ENCODE measurements around the gene ATP1B3.

DNA sequence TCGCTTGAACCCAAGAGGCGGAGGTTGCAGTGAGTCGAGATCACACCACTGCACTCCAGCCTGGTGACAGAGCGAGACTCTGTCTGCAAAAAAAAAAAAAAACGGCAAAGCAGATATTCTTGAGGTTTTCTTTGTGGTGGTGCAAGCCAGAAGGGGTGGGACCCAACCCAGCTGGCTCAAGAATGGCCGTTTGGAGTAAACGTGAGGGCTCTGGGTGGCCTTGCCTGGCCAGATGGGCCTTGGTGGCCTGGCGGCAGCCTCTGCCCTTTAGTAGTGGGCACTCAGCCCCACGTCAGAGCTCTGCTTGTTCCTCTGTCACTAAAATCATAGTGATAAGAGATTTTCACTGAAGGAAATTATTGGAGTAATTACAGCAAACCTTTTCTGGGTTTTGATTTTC, 50.5 kb downstream of the ATP1B3 start:
- TF ChIP-seq, protein P1, sequence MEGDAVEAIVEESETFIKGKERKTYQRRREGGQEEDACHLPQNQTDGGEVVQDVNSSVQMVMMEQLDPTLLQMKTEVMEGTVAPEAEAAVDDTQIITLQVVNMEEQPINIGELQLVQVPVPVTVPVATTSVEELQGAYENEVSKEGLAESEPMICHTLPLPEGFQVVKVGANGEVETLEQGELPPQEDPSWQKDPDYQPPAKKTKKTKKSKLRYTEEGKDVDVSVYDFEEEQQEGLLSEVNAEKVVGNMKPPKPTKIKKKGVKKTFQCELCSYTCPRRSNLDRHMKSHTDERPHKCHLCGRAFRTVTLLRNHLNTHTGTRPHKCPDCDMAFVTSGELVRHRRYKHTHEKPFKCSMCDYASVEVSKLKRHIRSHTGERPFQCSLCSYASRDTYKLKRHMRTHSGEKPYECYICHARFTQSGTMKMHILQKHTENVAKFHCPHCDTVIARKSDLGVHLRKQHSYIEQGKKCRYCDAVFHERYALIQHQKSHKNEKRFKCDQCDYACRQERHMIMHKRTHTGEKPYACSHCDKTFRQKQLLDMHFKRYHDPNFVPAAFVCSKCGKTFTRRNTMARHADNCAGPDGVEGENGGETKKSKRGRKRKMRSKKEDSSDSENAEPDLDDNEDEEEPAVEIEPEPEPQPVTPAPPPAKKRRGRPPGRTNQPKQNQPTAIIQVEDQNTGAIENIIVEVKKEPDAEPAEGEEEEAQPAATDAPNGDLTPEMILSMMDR (IDR thresholded peaks at IDR 0.05; ENCODE audit: poor library complexity, severe bottlenecking): no peak
- TF ChIP-seq SMC3 (conservative IDR thresholded peaks at IDR 0.05; ENCODE audit: poor library complexity) (no peak), RAD21 (conservative IDR thresholded peaks at IDR 0.05) (no peak), POLR2AphosphoS5 (IDR thresholded peaks at IDR 0.05) (no peak), EP300 (conservative IDR thresholded peaks at IDR 0.05; ENCODE audit: poor library complexity, severe bottlenecking) (no peak), EZH2 (IDR thresholded peaks at IDR 0.05; ENCODE audit: borderline replicate concordance, insufficient read depth, low read length, poor library complexity, severe bottlenecking) (no peak), MXI1 (conservative IDR thresholded peaks at IDR 0.05; ENCODE audit: poor library complexity, severe bottlenecking) (no peak)
- TF ChIP-seq, protein P2, sequence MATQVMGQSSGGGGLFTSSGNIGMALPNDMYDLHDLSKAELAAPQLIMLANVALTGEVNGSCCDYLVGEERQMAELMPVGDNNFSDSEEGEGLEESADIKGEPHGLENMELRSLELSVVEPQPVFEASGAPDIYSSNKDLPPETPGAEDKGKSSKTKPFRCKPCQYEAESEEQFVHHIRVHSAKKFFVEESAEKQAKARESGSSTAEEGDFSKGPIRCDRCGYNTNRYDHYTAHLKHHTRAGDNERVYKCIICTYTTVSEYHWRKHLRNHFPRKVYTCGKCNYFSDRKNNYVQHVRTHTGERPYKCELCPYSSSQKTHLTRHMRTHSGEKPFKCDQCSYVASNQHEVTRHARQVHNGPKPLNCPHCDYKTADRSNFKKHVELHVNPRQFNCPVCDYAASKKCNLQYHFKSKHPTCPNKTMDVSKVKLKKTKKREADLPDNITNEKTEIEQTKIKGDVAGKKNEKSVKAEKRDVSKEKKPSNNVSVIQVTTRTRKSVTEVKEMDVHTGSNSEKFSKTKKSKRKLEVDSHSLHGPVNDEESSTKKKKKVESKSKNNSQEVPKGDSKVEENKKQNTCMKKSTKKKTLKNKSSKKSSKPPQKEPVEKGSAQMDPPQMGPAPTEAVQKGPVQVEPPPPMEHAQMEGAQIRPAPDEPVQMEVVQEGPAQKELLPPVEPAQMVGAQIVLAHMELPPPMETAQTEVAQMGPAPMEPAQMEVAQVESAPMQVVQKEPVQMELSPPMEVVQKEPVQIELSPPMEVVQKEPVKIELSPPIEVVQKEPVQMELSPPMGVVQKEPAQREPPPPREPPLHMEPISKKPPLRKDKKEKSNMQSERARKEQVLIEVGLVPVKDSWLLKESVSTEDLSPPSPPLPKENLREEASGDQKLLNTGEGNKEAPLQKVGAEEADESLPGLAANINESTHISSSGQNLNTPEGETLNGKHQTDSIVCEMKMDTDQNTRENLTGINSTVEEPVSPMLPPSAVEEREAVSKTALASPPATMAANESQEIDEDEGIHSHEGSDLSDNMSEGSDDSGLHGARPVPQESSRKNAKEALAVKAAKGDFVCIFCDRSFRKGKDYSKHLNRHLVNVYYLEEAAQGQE (IDR thresholded peaks at IDR 0.05; ENCODE audit: borderline replicate concordance): no peak

All from neural cell (in vitro differentiated cells).